K562 (cell line): ENCODE measurements around the gene LRRC25. TPM values are rescaled to one million over a fixed set of nuclear protein-coding genes. Genes with fewer than 3 reads are reported as not detected.
A peak's percentile ranks its signal among the peaks of the same experiment; 100 is the strongest.

Source experiments
- ATAC-seq: fragments of 200-7000 bp; cut with Tn5 transposase; 3 replicates; pipeline ENCODE4 v1.9.1; 2020; ENCODE audit warnings: moderate library complexity
- BruUV-seq: library from RNA; stranded (reverse); fragments of 400-500 nt; replicated peaks from 2 replicates; lab custom pipeline; 2021; lab: Mats Ljungman, UMichigan
- CTCF ChIA-PET: fragments of 300-600 bp; formaldehyde crosslinking; extraction: SDS; loops from one replicate; lab custom pipeline; 2021; ENCODE audit warnings: low intra/inter-chr PET ratio; lab: Yijun Ruan, JAX
- POLR2A ChIA-PET: fragments of 300-600, 350-650 bp; sonication (Branson Sonifier 250); formaldehyde crosslinking; extraction: SDS; loops from one replicate; lab custom pipeline; 2021; ENCODE audit warnings: antibody characterized with exemption, inconsistent platforms; lab: Yijun Ruan, JAX
- DNase-seq, 4 experiments: peaks; one replicate each; pipeline versions ENCODE4 v3.0.0 to v3.0.0-alpha.2; 2011 to 2018; ENCODE audit warnings: low spot score in 3 of 4, mixed read lengths in 3 of 4; ENCODE audit errors: extremely low read depth in 1 of 4
- FAIRE-seq: peaks from 2 replicates; lab custom pipeline; 2011; peaks lifted over from hg19 to GRCh38; lab: Jason Lieb, UNC
- H2AFZ ChIP-seq: 2 replicates; pipeline ENCODE4 v1.6.0; 2011; ENCODE audit warnings: low read depth, low read length, control low read depth, inconsistent platforms
- H3K27ac ChIP-seq: fragments of 200-600 bp; 3 replicates; pipeline ENCODE4 v1.8.0; 2011; ENCODE audit warnings: low read depth, mild to moderate bottlenecking, control low read depth, inconsistent platforms, low read length, moderate library complexity, mixed read lengths; ENCODE audit errors: extremely low read depth
- H3K27me3 ChIP-seq, 2 experiments: fragments of 300-600 bp in 1 of 2; 2 replicates in 1 of 2; 3 replicates in 1 of 2; pipeline versions ENCODE4 v1.6.0 to v1.8.0; 2011; ENCODE audit warnings: inconsistent platforms in 2 of 2, low read length in 2 of 2, mild to moderate bottlenecking in 1 of 2, mixed read lengths in 1 of 2, moderate library complexity in 1 of 2; ENCODE audit not compliant: control insufficient read depth in 2 of 2, insufficient read depth in 2 of 2
- H3K36me3 ChIP-seq: fragments of 300-600 bp; 3 replicates; pipeline ENCODE4 v1.8.0; 2011; ENCODE audit warnings: mild to moderate bottlenecking, low read length, inconsistent platforms; ENCODE audit not compliant: control insufficient read depth, insufficient read depth
- H3K4me1 ChIP-seq, 2 experiments: fragments of 200-600 bp in 1 of 2; replicated peaks in 1 of 2; 2 replicates in 1 of 2; 3 replicates in 1 of 2; pipeline versions ENCODE4 v1.5.1 to v1.8.0; 2011; ENCODE audit warnings: inconsistent platforms in 2 of 2, low read length in 2 of 2, mild to moderate bottlenecking in 1 of 2, mixed read lengths in 1 of 2, moderate library complexity in 1 of 2; ENCODE audit not compliant: control insufficient read depth in 2 of 2, insufficient read depth in 2 of 2
- H3K4me2 ChIP-seq: 2 replicates; pipeline ENCODE4 v1.6.1; 2011; ENCODE audit warnings: low read length, control low read depth, inconsistent platforms, mixed read lengths; ENCODE audit not compliant: insufficient read depth
- H3K4me3 ChIP-seq: fragments of 200-600 bp; sonication (generic), shearing (Covaris generic); 2 replicates; pipeline ENCODE4 v1.5.1; 2016; ENCODE audit warnings: control low read depth, inconsistent platforms
- H3K79me2 ChIP-seq: fragments of 200-600 bp; 3 replicates; pipeline ENCODE4 v1.8.0; 2011; ENCODE audit warnings: low read length, inconsistent platforms; ENCODE audit not compliant: control insufficient read depth, insufficient read depth
- H3K9ac ChIP-seq, 2 experiments: 2 replicates each; pipeline versions ENCODE4 v1.6.0 to v1.6.1; 2011; ENCODE audit warnings: low read depth in 2 of 2, low read length in 2 of 2, control low read depth in 1 of 2, inconsistent platforms in 1 of 2, mild to moderate bottlenecking in 1 of 2, mixed read lengths in 1 of 2; ENCODE audit not compliant: insufficient read depth in 1 of 2
- H3K9me1 ChIP-seq: one replicate; pipeline ENCODE4 v1.6.0; 2011; ENCODE audit warnings: inconsistent platforms, mild to moderate bottlenecking, low read length, moderate library complexity; ENCODE audit not compliant: control insufficient read depth, insufficient read depth
- H3K9me3 ChIP-seq: replicated peaks from 2 replicates; pipeline ENCODE4 v1.5.1; 2011; ENCODE audit warnings: low read depth, low read length, inconsistent platforms; ENCODE audit not compliant: control insufficient read depth, insufficient read depth
- H4K20me1 ChIP-seq: replicated peaks from 2 replicates; pipeline ENCODE4 v1.6.1; 2011; ENCODE audit warnings: low read length, inconsistent platforms, mixed read lengths; ENCODE audit not compliant: control insufficient read depth, insufficient read depth
- ATF3 ChIP-seq, 2 experiments: fragments of 450-650 bp in 1 of 2; sonication (generic) in 1 of 2; formaldehyde crosslinking in 1 of 2; IDR thresholded peaks in 1 of 2; conservative IDR thresholded peaks in 1 of 2; 2 replicates each; pipeline versions ENCODE4 v1.6.1 to v1.8.1; 2016 to 2023; ENCODE audit warnings: mild to moderate bottlenecking in 2 of 2, moderate library complexity in 2 of 2, inconsistent platforms in 1 of 2, missing genetic modification reagents in 1 of 2
- CBX3 ChIP-seq, 2 experiments: IDR thresholded peaks; 1 replicate in 1 of 2; 2 replicates in 1 of 2; pipeline ENCODE4 v1.6.1; 2012; ENCODE audit warnings: inconsistent platforms in 2 of 2, low read length in 2 of 2, borderline replicate concordance in 1 of 2, control low read depth in 1 of 2
- CCNT2 ChIP-seq: IDR thresholded peaks from 2 replicates; pipeline ENCODE4 v1.6.1; 2011; ENCODE audit warnings: borderline replicate concordance, low read depth, mild to moderate bottlenecking, moderate library complexity, mixed read lengths, low read length; ENCODE audit not compliant: insufficient read length; ENCODE audit errors: extremely low read depth
- HMG20B ChIP-seq: fragments of 250-450 bp; sonication (Bioruptor Pico); IDR thresholded peaks from 2 replicates; pipeline ENCODE4 v1.5.0; 2021; ENCODE audit warnings: mild to moderate bottlenecking
- MTA3 ChIP-seq: fragments of 450-650 bp; formaldehyde crosslinking; IDR thresholded peaks from 2 replicates; pipeline ENCODE4 v1.6.1; 2017; ENCODE audit warnings: mild to moderate bottlenecking, borderline replicate concordance
- RB1 ChIP-seq: fragments of 450-650 bp; IDR thresholded peaks from 2 replicates; pipeline ENCODE4 v1.6.1; 2017; ENCODE audit warnings: low read depth, mild to moderate bottlenecking
- TRIM25 ChIP-seq: fragments of 450-650 bp; IDR thresholded peaks from 2 replicates; pipeline ENCODE4 v1.7.0; 2016; ENCODE audit warnings: borderline replicate concordance
- ZBTB33 ChIP-seq: sonication (generic); formaldehyde crosslinking; IDR thresholded peaks from 2 replicates; pipeline ENCODE4 v1.8.1; 2023; ENCODE audit warnings: mild to moderate bottlenecking, missing genetic modification reagents
- ZBTB5 ChIP-seq: fragments of 450-650 bp; IDR thresholded peaks from 2 replicates; pipeline ENCODE4 v1.6.1; 2017; ENCODE audit warnings: antibody characterized with exemption
- ZNF3 ChIP-seq: fragments of 250-450 bp; sonication (Bioruptor Pico); IDR thresholded peaks from 2 replicates; pipeline ENCODE4 v1.5.0; 2021; ENCODE audit warnings: mild to moderate bottlenecking, moderate library complexity
- ZNF354B ChIP-seq: fragments of 250-450 bp; sonication (Bioruptor Pico); IDR thresholded peaks from 2 replicates; pipeline ENCODE4 v1.4.0; 2020
- ZNF41 ChIP-seq: fragments of 250-450 bp; sonication (Bioruptor Pico); conservative IDR thresholded peaks from 2 replicates; pipeline ENCODE4 v1.4.0; 2020; ENCODE audit warnings: mild to moderate bottlenecking
- WGBS: fragments of 100-300 bp; shearing (Covaris generic); methylation state at CpG from one replicate; pipeline ENCODE4 v1.1.6; 2016; ENCODE audit warnings: low coverage, mixed read lengths; ENCODE audit not compliant: insufficient coverage; ENCODE audit errors: missing lambda C conversion rate; 5-methylcytosine and 5-hydroxymethylcytosine counted together
- in situ Hi-C: fragments of 300-500 bp; cut with MboI; formaldehyde crosslinking; loops from 4 replicates; pipeline ENCODE4 v1.15.0; 2018; ENCODE audit warnings: inconsistent platforms, mixed read lengths
- intact Hi-C: fragments of 100-400 bp; cut with micrococcal nuclease; formaldehyde crosslinking; loops from 2 replicates; pipeline ENCODE4 v1.14.2; 2022
- polyA plus RNA-seq, 8 experiments: library from polyadenylated mRNA; depleted of rRNA in 4 of 8; stranded (reverse) in 5 of 8; unstranded in 3 of 8; fragments of >200 nt; fragmentation: Nextera tagmentation in 2 of 8; fragmentation: Illumina TruSeq in 1 of 8; extraction: Ambion mirVana in 2 of 8; extraction: Trizol in 1 of 8; gene quantifications; 2 replicates each; pipeline versions ENCODE4 v1.2.1 to v1.2.3, GENCODE V29; 2011 to 2014; ENCODE audit warnings: inconsistent platforms in 1 of 8, missing spikeins in 1 of 8
- total RNA-seq, 7 experiments: library from RNA; depleted of rRNA in 6 of 7; stranded (reverse); fragments of >200 nt in 6 of 7; fragmentation: Illumina TruSeq in 2 of 7; extraction: Trizol in 2 of 7; gene quantifications; 2 replicates each; pipeline versions ENCODE4 v1.2.1 to v1.2.3, GENCODE V29; 2011 to 2021; ENCODE audit warnings: low replicate concordance in 1 of 7

The LRRC25 gene
- total and polyA plus RNA-seq, 9 of the 15 experiments (the other 6 are each of a cell fraction or from before 2014, with no cell fraction given) = 0.07 to 0.36 (median 0.10) TPM; not detected in 3

GRCh38 chr19:18429717-18430416 lies 32.4 kb upstream of the LRRC25 start:
- no peak for FAIRE-seq
- Histone ChIP-seq H3K79me2 (peaks cover 63% of the 10 kb centered on the region), H2AFZ (no peak overlapping the region), H3K27ac (peak overlapping the region; percentile 85), H3K9me3 (no peaks in the 10 kb centered on the region), H3K4me1 (peaks cover 37 to 99% of the 10 kb centered on the region in 2 experiments), H3K4me2 (peak overlapping the region; percentile 65), H3K4me3 (peak overlapping the region; percentile 41; the same call in 1 of the 2 replicates), H3K36me3 (peaks cover 70% of the 10 kb centered on the region), H3K9ac (peak overlapping the region; percentile 37 to 73), H3K9me1 (no peaks in the 10 kb centered on the region), H3K27me3 (no peaks in the 10 kb centered on the region), H4K20me1 (peaks cover 9% of the 10 kb centered on the region; the same call in 1 of the 2 replicates)
- no peak for DNase-seq
- no peak for ATAC-seq
- WGBS = 46% methylated on average over 8 of the region's 13 CpGs
- CTCF ChIA-PET = no interaction called here
- intact Hi-C loops (no loop called here), in situ Hi-C loops (no loop called here)
- POLR2A ChIA-PET = interaction anchor here (0.7 kb wide), 1 partner anchor 10 kb away, joined by 3 read pairs; no protein-coding TSS in a partner anchor
- no TSS peak for BruUV-seq
- no peak for TF ChIP-seq ZBTB5
- no peak for TF ChIP-seq MTA3
- TF ChIP-seq ZNF354B (CRISPR knock-in tag) = no peak
- TF ChIP-seq ATF3 (IDR thresholded peaks at IDR 0.05) = no peak
- no peak for TF ChIP-seq ATF3 (CRISPR knock-in tag; conservative IDR thresholded peaks at IDR 0.05)
- no peak for TF ChIP-seq CBX3 (IDR thresholded peaks at IDR 0.05; ENCODE audit: borderline replicate concordance in 1 of 2, low read length in 2 of 2)
- no peak for TF ChIP-seq RB1
- no peak for TF ChIP-seq TRIM25
- no peak for TF ChIP-seq ZNF41 (CRISPR knock-in tag)
- no peak for TF ChIP-seq ZNF3 (CRISPR knock-in tag)
- no peak for TF ChIP-seq CCNT2
- no peak for TF ChIP-seq ZBTB33 (CRISPR knock-in tag)
- TF ChIP-seq HMG20B (CRISPR knock-in tag) = no peak
